Kidney epithelial cell (primary cell): Measurements from ENCODE around the gene FMOD. TPM values are rescaled to one million over a fixed set of nuclear protein-coding genes. Genes with fewer than 3 reads are reported as not detected.
A peak's percentile ranks its signal among the peaks of the same experiment; 100 is the strongest.

ENCODE experiments used
- DNase-seq: peaks from one replicate; pipeline ENCODE4 v3.0.0-alpha.2; 2010; ENCODE audit warnings: low read depth
- H3K27me3 ChIP-seq: 2 replicates; pipeline ENCODE4 v1.6.0; 2011; ENCODE audit warnings: low read length; ENCODE audit not compliant: control insufficient read depth, insufficient read depth
- H3K36me3 ChIP-seq: 2 replicates; pipeline ENCODE4 v1.5.1; 2011; ENCODE audit warnings: low read length; ENCODE audit not compliant: control insufficient read depth, insufficient read depth
- H3K4me3 ChIP-seq: 2 replicates; pipeline ENCODE4 v1.5.1; 2011; ENCODE audit warnings: low read depth, mild to moderate bottlenecking, control low read depth, low read length
- CTCF ChIP-seq: IDR thresholded peaks from 2 replicates; pipeline ENCODE4 v1.5.1; 2011; ENCODE audit warnings: mild to moderate bottlenecking, moderate library complexity, low read length, control low read depth, inconsistent platforms; ENCODE audit not compliant: insufficient read depth, poor library complexity, severe bottlenecking
- total RNA-seq: library from RNA; depleted of rRNA; stranded (reverse); fragments of >200 nt; gene quantifications from 2 replicates; pipeline ENCODE4 v1.2.3, GENCODE V29; 2015

FMOD gene
- total RNA-seq, 1 donor from 2014 or later: 0.79 TPM

- H3K36me3 ChIP-seq: no peaks in the 10 kb centered on the region
- peaks cover 21% of the 10 kb centered on the region for H3K27me3 ChIP-seq
- no peak for DNase-seq
- no peak for TF ChIP-seq CTCF
- no peak overlapping the region for H3K4me3 ChIP-seq
Measured at GRCh38 chr1:203346060-203346768, 4.7 kb downstream of the FMOD start.

- peaks cover 28% of the 10 kb centered on the region for H3K27me3 ChIP-seq
Measured at GRCh38 chr1:203343956-203344754, 6.8 kb downstream of the FMOD start.

GRCh38 chr1:203342192-203342940 is 8.6 kb downstream of the FMOD start:
- Histone ChIP-seq H3K36me3 (no peaks in the 10 kb centered on the region), H3K27me3 (peaks cover 28% of the 10 kb centered on the region), H3K4me3 (no peak overlapping the region)
- peak; percentile 76 for TF ChIP-seq CTCF
- DNase-seq: no peak

More at GRCh38 chr1:203343956-203344754, 6.8 kb downstream of the FMOD start:
- TF ChIP-seq CTCF: no peak
- no peak for DNase-seq
- H3K36me3 ChIP-seq: no peaks in the 10 kb centered on the region
- H3K4me3 ChIP-seq: no peak overlapping the region

- Histone ChIP-seq H3K4me3 (no peak overlapping the region), H3K36me3 (no peaks in the 10 kb centered on the region), H3K27me3 (peaks cover 24% of the 10 kb centered on the region)
- peak; percentile 84 for TF ChIP-seq CTCF
- peak; percentile 49 for DNase-seq
Measured at GRCh38 chr1:203340112-203340790, 10.7 kb downstream of the FMOD start.

GRCh38 chr1:203338335-203339036 is 12.4 kb downstream of the FMOD start:
- Histone ChIP-seq H3K4me3 (no peak overlapping the region), H3K27me3 (peaks cover 22% of the 10 kb centered on the region), H3K36me3 (no peaks in the 10 kb centered on the region)
- no peak for DNase-seq
- TF ChIP-seq CTCF: peak; percentile 94
